ENCODE results near the gene FAM76B. TPM values are rescaled to one million over a fixed set of nuclear protein-coding genes. Genes with fewer than 3 reads are reported as not detected.
A peak's percentile ranks its signal among the peaks of the same experiment; 100 is the strongest.

The FAM76B gene
- total and polyA plus RNA-seq, 9 of the 15 experiments (the other 6 are each of a cell fraction or from before 2014, with no cell fraction given): 22.5 to 60.0 (median 35.0) TPM

DNA sequence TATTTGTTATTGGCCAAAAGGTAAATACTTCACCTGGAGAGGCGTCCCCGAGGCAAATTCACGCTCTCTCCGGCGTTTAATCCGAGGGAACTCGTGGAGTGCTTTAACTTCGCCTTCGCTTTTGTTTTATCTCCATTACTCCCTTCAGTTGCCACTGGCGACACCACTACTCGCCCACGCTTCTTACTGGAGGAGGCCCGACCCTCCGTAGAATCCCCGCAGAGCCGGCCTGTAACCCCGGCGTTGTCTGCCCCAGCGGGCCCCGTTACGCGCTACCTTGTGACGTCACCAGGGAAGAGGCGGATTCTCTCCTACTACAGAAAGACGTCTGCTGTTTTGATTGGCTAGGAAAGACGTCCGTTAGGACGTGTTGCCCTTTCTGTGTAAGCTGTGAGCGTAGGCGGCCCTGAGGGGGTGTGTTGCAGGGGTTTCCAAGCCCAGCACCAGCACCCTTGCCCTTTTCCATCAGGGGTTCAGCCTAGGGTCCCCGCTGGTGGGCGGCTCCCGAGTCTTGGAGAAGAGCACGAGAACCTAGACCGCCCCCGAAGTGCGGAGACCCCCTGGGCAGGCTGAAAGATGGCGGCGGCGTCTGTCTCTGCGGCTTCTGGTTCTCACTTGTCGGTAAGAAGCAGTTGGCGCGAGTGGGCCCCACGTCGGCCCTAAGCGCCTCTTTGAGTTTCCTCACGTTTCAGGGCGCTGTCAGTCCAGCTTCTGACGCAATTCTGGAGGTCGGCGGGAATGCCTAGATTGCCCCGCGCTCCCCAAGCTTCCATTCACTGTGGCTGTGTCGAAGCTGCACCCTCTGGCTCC lies 746 bp upstream of the FAM76B start, which contains the start of gene CEP57 (continued):
- TF ChIP-seq, protein P1, sequence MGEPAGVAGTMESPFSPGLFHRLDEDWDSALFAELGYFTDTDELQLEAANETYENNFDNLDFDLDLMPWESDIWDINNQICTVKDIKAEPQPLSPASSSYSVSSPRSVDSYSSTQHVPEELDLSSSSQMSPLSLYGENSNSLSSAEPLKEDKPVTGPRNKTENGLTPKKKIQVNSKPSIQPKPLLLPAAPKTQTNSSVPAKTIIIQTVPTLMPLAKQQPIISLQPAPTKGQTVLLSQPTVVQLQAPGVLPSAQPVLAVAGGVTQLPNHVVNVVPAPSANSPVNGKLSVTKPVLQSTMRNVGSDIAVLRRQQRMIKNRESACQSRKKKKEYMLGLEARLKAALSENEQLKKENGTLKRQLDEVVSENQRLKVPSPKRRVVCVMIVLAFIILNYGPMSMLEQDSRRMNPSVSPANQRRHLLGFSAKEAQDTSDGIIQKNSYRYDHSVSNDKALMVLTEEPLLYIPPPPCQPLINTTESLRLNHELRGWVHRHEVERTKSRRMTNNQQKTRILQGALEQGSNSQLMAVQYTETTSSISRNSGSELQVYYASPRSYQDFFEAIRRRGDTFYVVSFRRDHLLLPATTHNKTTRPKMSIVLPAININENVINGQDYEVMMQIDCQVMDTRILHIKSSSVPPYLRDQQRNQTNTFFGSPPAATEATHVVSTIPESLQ (CRISPR knock-in tag; IDR thresholded peaks at IDR 0.05): peak; percentile 53; the same call in 1 of the 2 replicates
- 0 out of 2 replicates have a peak, but pooled peaks have one; percentile 15 for TF ChIP-seq ZNF224 (CRISPR knock-in tag; IDR thresholded peaks at IDR 0.05)
- TF ChIP-seq, protein P2, sequence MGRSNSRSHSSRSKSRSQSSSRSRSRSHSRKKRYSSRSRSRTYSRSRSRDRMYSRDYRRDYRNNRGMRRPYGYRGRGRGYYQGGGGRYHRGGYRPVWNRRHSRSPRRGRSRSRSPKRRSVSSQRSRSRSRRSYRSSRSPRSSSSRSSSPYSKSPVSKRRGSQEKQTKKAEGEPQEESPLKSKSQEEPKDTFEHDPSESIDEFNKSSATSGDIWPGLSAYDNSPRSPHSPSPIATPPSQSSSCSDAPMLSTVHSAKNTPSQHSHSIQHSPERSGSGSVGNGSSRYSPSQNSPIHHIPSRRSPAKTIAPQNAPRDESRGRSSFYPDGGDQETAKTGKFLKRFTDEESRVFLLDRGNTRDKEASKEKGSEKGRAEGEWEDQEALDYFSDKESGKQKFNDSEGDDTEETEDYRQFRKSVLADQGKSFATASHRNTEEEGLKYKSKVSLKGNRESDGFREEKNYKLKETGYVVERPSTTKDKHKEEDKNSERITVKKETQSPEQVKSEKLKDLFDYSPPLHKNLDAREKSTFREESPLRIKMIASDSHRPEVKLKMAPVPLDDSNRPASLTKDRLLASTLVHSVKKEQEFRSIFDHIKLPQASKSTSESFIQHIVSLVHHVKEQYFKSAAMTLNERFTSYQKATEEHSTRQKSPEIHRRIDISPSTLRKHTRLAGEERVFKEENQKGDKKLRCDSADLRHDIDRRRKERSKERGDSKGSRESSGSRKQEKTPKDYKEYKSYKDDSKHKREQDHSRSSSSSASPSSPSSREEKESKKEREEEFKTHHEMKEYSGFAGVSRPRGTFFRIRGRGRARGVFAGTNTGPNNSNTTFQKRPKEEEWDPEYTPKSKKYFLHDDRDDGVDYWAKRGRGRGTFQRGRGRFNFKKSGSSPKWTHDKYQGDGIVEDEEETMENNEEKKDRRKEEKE (IDR thresholded peaks at IDR 0.05; ENCODE audit: borderline replicate concordance in 1 of 2, control insufficient read depth in 1 of 2, low read depth in 2 of 2, low read length in 1 of 2): no peak
- TF ChIP-seq CHD1 (IDR thresholded peaks at IDR 0.05; ENCODE audit: low read length): peak; percentile 88
- no peak for TF ChIP-seq ZKSCAN8 (CRISPR knock-in tag; IDR thresholded peaks at IDR 0.05)
- TF ChIP-seq ZNF431 (CRISPR knock-in tag; IDR thresholded peaks at IDR 0.05): no peak
- no peak for TF ChIP-seq ZBED1 (IDR thresholded peaks at IDR 0.05)
- TF ChIP-seq ADNP (tag; IDR thresholded peaks at IDR 0.05): no peak
- TF ChIP-seq NFIX (CRISPR knock-in tag; IDR thresholded peaks at IDR 0.05; ENCODE audit: low read depth): no peak
- no peak for TF ChIP-seq ZNF316 (IDR thresholded peaks at IDR 0.05)
- no peak for TF ChIP-seq HNRNPUL1 (IDR thresholded peaks at IDR 0.05; ENCODE audit: low read length)
- TF ChIP-seq TAF7 (tag; IDR thresholded peaks at IDR 0.05): peak; percentile 78
- TF ChIP-seq RNF2 (IDR thresholded peaks at IDR 0.05): no peak
- no peak for TF ChIP-seq KDM4B (IDR thresholded peaks at IDR 0.05; ENCODE audit: borderline replicate concordance in 2 of 2, low read depth in 1 of 2)
- peak; percentile 81 for TF ChIP-seq BRD4 (IDR thresholded peaks at IDR 0.05)
- peak; percentile 71 for TF ChIP-seq FOS (IDR thresholded peaks at IDR 0.05; ENCODE audit: extremely low read depth, insufficient read length)
- TF ChIP-seq, protein P3, sequence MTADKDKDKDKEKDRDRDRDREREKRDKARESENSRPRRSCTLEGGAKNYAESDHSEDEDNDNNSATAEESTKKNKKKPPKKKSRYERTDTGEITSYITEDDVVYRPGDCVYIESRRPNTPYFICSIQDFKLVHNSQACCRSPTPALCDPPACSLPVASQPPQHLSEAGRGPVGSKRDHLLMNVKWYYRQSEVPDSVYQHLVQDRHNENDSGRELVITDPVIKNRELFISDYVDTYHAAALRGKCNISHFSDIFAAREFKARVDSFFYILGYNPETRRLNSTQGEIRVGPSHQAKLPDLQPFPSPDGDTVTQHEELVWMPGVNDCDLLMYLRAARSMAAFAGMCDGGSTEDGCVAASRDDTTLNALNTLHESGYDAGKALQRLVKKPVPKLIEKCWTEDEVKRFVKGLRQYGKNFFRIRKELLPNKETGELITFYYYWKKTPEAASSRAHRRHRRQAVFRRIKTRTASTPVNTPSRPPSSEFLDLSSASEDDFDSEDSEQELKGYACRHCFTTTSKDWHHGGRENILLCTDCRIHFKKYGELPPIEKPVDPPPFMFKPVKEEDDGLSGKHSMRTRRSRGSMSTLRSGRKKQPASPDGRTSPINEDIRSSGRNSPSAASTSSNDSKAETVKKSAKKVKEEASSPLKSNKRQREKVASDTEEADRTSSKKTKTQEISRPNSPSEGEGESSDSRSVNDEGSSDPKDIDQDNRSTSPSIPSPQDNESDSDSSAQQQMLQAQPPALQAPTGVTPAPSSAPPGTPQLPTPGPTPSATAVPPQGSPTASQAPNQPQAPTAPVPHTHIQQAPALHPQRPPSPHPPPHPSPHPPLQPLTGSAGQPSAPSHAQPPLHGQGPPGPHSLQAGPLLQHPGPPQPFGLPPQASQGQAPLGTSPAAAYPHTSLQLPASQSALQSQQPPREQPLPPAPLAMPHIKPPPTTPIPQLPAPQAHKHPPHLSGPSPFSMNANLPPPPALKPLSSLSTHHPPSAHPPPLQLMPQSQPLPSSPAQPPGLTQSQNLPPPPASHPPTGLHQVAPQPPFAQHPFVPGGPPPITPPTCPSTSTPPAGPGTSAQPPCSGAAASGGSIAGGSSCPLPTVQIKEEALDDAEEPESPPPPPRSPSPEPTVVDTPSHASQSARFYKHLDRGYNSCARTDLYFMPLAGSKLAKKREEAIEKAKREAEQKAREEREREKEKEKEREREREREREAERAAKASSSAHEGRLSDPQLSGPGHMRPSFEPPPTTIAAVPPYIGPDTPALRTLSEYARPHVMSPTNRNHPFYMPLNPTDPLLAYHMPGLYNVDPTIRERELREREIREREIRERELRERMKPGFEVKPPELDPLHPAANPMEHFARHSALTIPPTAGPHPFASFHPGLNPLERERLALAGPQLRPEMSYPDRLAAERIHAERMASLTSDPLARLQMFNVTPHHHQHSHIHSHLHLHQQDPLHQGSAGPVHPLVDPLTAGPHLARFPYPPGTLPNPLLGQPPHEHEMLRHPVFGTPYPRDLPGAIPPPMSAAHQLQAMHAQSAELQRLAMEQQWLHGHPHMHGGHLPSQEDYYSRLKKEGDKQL (CRISPR knock-in tag; IDR thresholded peaks at IDR 0.05; ENCODE audit: borderline replicate concordance): no peak
- TF ChIP-seq MCM5 (IDR thresholded peaks at IDR 0.05; ENCODE audit: low read depth): no peak
- no peak for TF ChIP-seq ZNF282 (CRISPR knock-in tag; IDR thresholded peaks at IDR 0.05)

Data from K562 (cell line).